Epithelial cell of umbilical artery (primary cell): ENCODE results near the gene GAGE1. TPM values are rescaled to one million over a fixed set of nuclear protein-coding genes. Genes with fewer than 3 reads are reported as not detected.

Source experiments
- total RNA-seq: library from RNA; depleted of rRNA; stranded (reverse); fragments of >200 nt; gene quantifications from 2 replicates; pipeline ENCODE4 v1.2.3, GENCODE V29; 2014

Gene GAGE1, protein sequence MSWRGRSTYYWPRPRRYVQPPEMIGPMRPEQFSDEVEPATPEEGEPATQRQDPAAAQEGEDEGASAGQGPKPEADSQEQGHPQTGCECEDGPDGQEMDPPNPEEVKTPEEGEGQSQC
- total RNA-seq: not detected in 2 replicates

DNA sequence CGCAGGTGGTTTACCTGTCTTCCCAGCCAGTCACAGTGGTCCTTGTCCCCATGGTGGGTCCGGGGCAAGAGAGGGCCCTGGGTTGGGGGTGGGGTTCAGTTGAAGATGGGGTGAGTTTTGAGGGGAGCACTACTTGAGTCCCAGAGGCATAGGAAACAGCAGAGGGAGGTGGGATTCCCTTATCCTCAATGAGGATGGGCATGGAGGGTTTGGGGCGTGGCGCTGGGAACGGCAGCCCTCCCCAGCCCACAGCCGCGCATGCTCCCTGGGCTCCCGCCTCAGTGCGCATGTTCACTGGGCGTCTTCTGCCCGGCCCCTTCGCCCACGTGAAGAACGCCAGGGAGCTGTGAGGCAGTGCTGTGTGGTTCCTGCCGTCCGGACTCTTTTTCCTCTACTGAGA lies at the start of gene GAGE1:
Gene GAGE1 (plus strand): TSS at position 301 of the 400 bp plus-strand sequence. CDS start 1,155 bp downstream, outside the sequence.

DNA sequence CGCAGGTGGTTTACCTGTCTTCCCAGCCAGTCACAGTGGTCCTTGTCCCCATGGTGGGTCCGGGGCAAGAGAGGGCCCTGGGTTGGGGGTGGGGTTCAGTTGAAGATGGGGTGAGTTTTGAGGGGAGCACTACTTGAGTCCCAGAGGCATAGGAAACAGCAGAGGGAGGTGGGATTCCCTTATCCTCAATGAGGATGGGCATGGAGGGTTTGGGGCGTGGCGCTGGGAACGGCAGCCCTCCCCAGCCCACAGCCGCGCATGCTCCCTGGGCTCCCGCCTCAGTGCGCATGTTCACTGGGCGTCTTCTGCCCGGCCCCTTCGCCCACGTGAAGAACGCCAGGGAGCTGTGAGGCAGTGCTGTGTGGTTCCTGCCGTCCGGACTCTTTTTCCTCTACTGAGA lies 47.8 kb upstream of the GAGE1 start, which contains the start of gene GAGE12E:
Gene GAGE12E (plus strand): TSS at position 301 of the 400 bp plus-strand sequence. CDS start 1,155 bp downstream, outside the sequence.

DNA sequence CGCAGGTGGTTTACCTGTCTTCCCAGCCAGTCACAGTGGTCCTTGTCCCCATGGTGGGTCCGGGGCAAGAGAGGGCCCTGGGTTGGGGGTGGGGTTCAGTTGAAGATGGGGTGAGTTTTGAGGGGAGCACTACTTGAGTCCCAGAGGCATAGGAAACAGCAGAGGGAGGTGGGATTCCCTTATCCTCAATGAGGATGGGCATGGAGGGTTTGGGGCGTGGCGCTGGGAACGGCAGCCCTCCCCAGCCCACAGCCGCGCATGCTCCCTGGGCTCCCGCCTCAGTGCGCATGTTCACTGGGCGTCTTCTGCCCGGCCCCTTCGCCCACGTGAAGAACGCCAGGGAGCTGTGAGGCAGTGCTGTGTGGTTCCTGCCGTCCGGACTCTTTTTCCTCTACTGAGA lies 38.3 kb upstream of the GAGE1 start, which contains the start of gene GAGE12F:
Gene GAGE12F (plus strand): TSS at position 301 of the 400 bp plus-strand sequence. CDS start 1,155 bp downstream, outside the sequence.

DNA sequence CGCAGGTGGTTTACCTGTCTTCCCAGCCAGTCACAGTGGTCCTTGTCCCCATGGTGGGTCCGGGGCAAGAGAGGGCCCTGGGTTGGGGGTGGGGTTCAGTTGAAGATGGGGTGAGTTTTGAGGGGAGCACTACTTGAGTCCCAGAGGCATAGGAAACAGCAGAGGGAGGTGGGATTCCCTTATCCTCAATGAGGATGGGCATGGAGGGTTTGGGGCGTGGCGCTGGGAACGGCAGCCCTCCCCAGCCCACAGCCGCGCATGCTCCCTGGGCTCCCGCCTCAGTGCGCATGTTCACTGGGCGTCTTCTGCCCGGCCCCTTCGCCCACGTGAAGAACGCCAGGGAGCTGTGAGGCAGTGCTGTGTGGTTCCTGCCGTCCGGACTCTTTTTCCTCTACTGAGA lies 28.7 kb upstream of the GAGE1 start, which contains the start of gene GAGE12G:
Gene GAGE12G (plus strand): TSS at position 301 of the 400 bp plus-strand sequence. CDS start 1,155 bp downstream, outside the sequence.

DNA sequence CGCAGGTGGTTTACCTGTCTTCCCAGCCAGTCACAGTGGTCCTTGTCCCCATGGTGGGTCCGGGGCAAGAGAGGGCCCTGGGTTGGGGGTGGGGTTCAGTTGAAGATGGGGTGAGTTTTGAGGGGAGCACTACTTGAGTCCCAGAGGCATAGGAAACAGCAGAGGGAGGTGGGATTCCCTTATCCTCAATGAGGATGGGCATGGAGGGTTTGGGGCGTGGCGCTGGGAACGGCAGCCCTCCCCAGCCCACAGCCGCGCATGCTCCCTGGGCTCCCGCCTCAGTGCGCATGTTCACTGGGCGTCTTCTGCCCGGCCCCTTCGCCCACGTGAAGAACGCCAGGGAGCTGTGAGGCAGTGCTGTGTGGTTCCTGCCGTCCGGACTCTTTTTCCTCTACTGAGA lies 19.2 kb upstream of the GAGE1 start, which contains the start of gene GAGE12H:
Gene GAGE12H (plus strand): TSS at position 301 of the 400 bp plus-strand sequence. CDS start 1,155 bp downstream, outside the sequence.

DNA sequence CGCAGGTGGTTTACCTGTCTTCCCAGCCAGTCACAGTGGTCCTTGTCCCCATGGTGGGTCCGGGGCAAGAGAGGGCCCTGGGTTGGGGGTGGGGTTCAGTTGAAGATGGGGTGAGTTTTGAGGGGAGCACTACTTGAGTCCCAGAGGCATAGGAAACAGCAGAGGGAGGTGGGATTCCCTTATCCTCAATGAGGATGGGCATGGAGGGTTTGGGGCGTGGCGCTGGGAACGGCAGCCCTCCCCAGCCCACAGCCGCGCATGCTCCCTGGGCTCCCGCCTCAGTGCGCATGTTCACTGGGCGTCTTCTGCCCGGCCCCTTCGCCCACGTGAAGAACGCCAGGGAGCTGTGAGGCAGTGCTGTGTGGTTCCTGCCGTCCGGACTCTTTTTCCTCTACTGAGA lies 9.6 kb upstream of the GAGE1 start, which contains the start of gene GAGE2A:
Gene GAGE2A (plus strand): TSS at position 301 of the 400 bp plus-strand sequence. CDS start 1,155 bp downstream, outside the sequence.

Other genes starting within 250 kb of the GAGE1 start
- not detected in 2 replicates for gene GAGE12C, start 66.8 kb upstream of the GAGE1 start, total RNA-seq
- not detected in 2 replicates for gene GAGE12D, start 57.3 kb upstream of the GAGE1 start, total RNA-seq
- not detected in 2 replicates for gene GAGE12E, start 47.7 kb upstream of the GAGE1 start, total RNA-seq
- not detected in 2 replicates for gene GAGE12F, start 38.2 kb upstream of the GAGE1 start, total RNA-seq
- gene GAGE12G, start 28.6 kb upstream of the GAGE1 start, total RNA-seq: not detected in 2 replicates
- not detected in 2 replicates for gene GAGE12H, start 19.1 kb upstream of the GAGE1 start, total RNA-seq
- not detected in 2 replicates for gene GAGE2A, start 9.5 kb upstream of the GAGE1 start, total RNA-seq
- not detected in 2 replicates for gene PAGE1, start 97.0 kb downstream of the GAGE1 start, total RNA-seq
- not detected in 2 replicates for gene PAGE4, start 230.3 kb downstream of the GAGE1 start, total RNA-seq